ENCODE results near the gene NOL7. TPM values are rescaled to one million over a fixed set of nuclear protein-coding genes. Genes with fewer than 3 reads are reported as not detected.

The NOL7 gene
- total and polyA plus RNA-seq, 2 of the 13 experiments (the other 11 are each of a cell fraction or from before 2014, with no cell fraction given): 37.8 to 186 TPM

- Histone ChIP-seq H2AFZ (ENCODE audit: low read length) (no peak overlapping the region), H3K4me3 (replicated peaks in 1 of 3; ENCODE audit: insufficient read depth in 1 of 3, low read depth in 2 of 3, low read length in 3 of 3) (no peak overlapping the region), H3K27me3 (ENCODE audit: control insufficient read depth in 1 of 2, insufficient read depth in 2 of 2, low read length in 2 of 2) (no peaks in the 10 kb centered on the region), H3K9ac (ENCODE audit: insufficient read depth, low read depth, low read length) (no peak overlapping the region), H4K20me1 (ENCODE audit: insufficient read depth, low read length) (no peaks in the 10 kb centered on the region), H3K36me3 (replicated peaks in 1 of 2; ENCODE audit: control insufficient read depth in 1 of 2, insufficient read depth in 2 of 2, low read length in 2 of 2) (peaks cover 5 to 41% of the 10 kb centered on the region in 2 experiments), H3K4me2 (ENCODE audit: low read depth, low read length) (no peak overlapping the region), H3K4me1 (ENCODE audit: insufficient read depth, low read length) (peaks cover 8% of the 10 kb centered on the region; the same call in 1 of the 2 replicates), H3K9me3 (ENCODE audit: low read length) (no peaks in the 10 kb centered on the region), H3K27ac (ENCODE audit: extremely low read length, insufficient read depth, low read length) (no peak overlapping the region), H3K79me2 (ENCODE audit: insufficient read depth, low read length) (no peaks in the 10 kb centered on the region)
- no TSS peak for BruUV-seq (replicated peaks)
- CTCF ChIA-PET (ENCODE audit: low intra/inter-chr PET ratio, low total read pairs): no interaction called here
- TF ChIP-seq ZBTB49 (CRISPR knock-in tag; IDR thresholded peaks at IDR 0.05; ENCODE audit: borderline replicate concordance) (no peak), ZNF232 (CRISPR knock-in tag; IDR thresholded peaks at IDR 0.05; ENCODE audit: borderline replicate concordance) (no peak), HDAC2 (CRISPR knock-in tag; IDR thresholded peaks at IDR 0.05) (no peak), ZNF883 (CRISPR knock-in tag; IDR thresholded peaks at IDR 0.05; ENCODE audit: not compliant biosample characterization) (no peak), NFAT5 (CRISPR knock-in tag; IDR thresholded peaks at IDR 0.05) (no peak), CHD2 (IDR thresholded peaks at IDR 0.05; ENCODE audit: low read depth, low read length) (no peak)
- 96% methylated on average over 1 of the region's 1 CpG for WGBS (ENCODE audit: low lambda C conversion rate)
- POLR2A ChIA-PET: no interaction called here
- DNase-seq (ENCODE audit: low spot score): no peak
- in situ Hi-C loops (cut with HindIII; ENCODE audit: extremely low pct_ligation_motif_present, low pct_unique_long_range_greater_than_20kb) (no loop called here), intact Hi-C loops (cut with micrococcal nuclease; ENCODE audit: unreplicated experiment) (no loop called here)
- no peak for ATAC-seq
- FAIRE-seq: no peak
These were observed 15.4 kb downstream of the NOL7 start for GRCh38 chr6:13630499-13630898.
